Liver (tissue), 9 donors: ENCODE measurements around the gene USP51. TPM values are rescaled to one million over a fixed set of nuclear protein-coding genes. Genes with fewer than 3 reads are reported as not detected.
A peak's percentile ranks its signal among the peaks of the same experiment; 100 is the strongest.

ENCODE experiments used
- DNase-seq: peaks from one replicate; pipeline ENCODE4 v3.0.0-alpha.2; 2017; ENCODE audit warnings: low spot score
- H3K27ac ChIP-seq, 2 donors: one replicate each; pipeline ENCODE4 v1.7.0; 2013; ENCODE audit warnings: inconsistent platforms in 2 of 2, low read length in 2 of 2, control low read depth in 1 of 2, low read depth in 1 of 2, mild to moderate bottlenecking in 1 of 2
- H3K27me3 ChIP-seq, 4 donors: one replicate each; pipeline versions ENCODE4 v1.6.1 to v1.7.0; 2013; ENCODE audit warnings: low read length in 3 of 4, inconsistent platforms in 1 of 4, mild to moderate bottlenecking in 1 of 4, moderate library complexity in 1 of 4; ENCODE audit not compliant: control insufficient read depth in 4 of 4, insufficient read depth in 4 of 4
- H3K36me3 ChIP-seq, 4 donors: one replicate each; pipeline versions ENCODE4 v1.6.1 to v1.7.0; 2013; ENCODE audit warnings: low read length in 3 of 4, mild to moderate bottlenecking in 3 of 4, low read depth in 1 of 4, moderate library complexity in 1 of 4; ENCODE audit not compliant: control insufficient read depth in 4 of 4, insufficient read depth in 3 of 4
- H3K4me1 ChIP-seq, 4 donors: one replicate each; pipeline versions ENCODE4 v1.6.1 to v1.7.0; 2013; ENCODE audit warnings: low read length in 3 of 4, mild to moderate bottlenecking in 3 of 4, moderate library complexity in 1 of 4; ENCODE audit not compliant: control insufficient read depth in 4 of 4, insufficient read depth in 4 of 4
- H3K4me3 ChIP-seq, 3 donors: one replicate each; pipeline versions ENCODE4 v1.6.1 to v1.7.0; 2013; ENCODE audit warnings: low read length in 3 of 3, control low read depth in 1 of 3, low read depth in 1 of 3, mild to moderate bottlenecking in 1 of 3
- H3K9ac ChIP-seq, 2 donors: one replicate each; pipeline ENCODE4 v1.7.0; 2013; ENCODE audit warnings: low read length in 2 of 2, mild to moderate bottlenecking in 2 of 2, moderate library complexity in 2 of 2, control low read depth in 1 of 2, low read depth in 1 of 2
- H3K9me3 ChIP-seq, 4 donors: one replicate each; pipeline versions ENCODE4 v1.6.1 to v1.7.0; 2013; ENCODE audit warnings: low read length in 3 of 4; ENCODE audit not compliant: control insufficient read depth in 4 of 4
- EGR1 ChIP-seq, 2 donors: IDR thresholded peaks; 2 replicates each; pipeline ENCODE4 v1.6.1; 2016 to 2018; ENCODE audit warnings: antibody characterized with exemption in 2 of 2, low read depth in 2 of 2
- FOXA1 ChIP-seq: IDR thresholded peaks from 2 replicates; pipeline ENCODE4 v1.6.1; 2016; ENCODE audit warnings: antibody characterized with exemption
- FOXA2 ChIP-seq: IDR thresholded peaks from 2 replicates; pipeline ENCODE4 v1.6.1; 2016; ENCODE audit warnings: antibody characterized with exemption
- GABPA ChIP-seq, 2 donors: IDR thresholded peaks in 1 of 2; conservative IDR thresholded peaks in 1 of 2; 2 replicates each; pipeline ENCODE4 v1.6.1; 2016; ENCODE audit warnings: antibody characterized with exemption in 2 of 2, mild to moderate bottlenecking in 1 of 2, moderate library complexity in 1 of 2
- HNF4A ChIP-seq, 2 donors: conservative IDR thresholded peaks; 2 replicates each; pipeline ENCODE4 v1.6.1; 2016; ENCODE audit warnings: antibody characterized with exemption in 2 of 2, mild to moderate bottlenecking in 2 of 2
- HNF4G ChIP-seq: IDR thresholded peaks from 2 replicates; pipeline ENCODE4 v1.6.1; 2016; ENCODE audit warnings: antibody characterized with exemption
- JUND ChIP-seq, 2 donors: IDR thresholded peaks; 2 replicates each; pipeline ENCODE4 v1.6.1; 2016; ENCODE audit warnings: antibody characterized with exemption in 2 of 2
- RAD21 ChIP-seq, 2 donors: IDR thresholded peaks; 2 replicates each; pipeline ENCODE4 v1.6.1; 2016; ENCODE audit warnings: antibody characterized with exemption in 2 of 2, mild to moderate bottlenecking in 2 of 2
- RXRA ChIP-seq, 2 donors: IDR thresholded peaks; 2 replicates each; pipeline ENCODE4 v1.6.1; 2017 to 2018; ENCODE audit warnings: antibody characterized with exemption in 2 of 2, mild to moderate bottlenecking in 1 of 2
- SP1 ChIP-seq: IDR thresholded peaks from 2 replicates; pipeline ENCODE4 v1.6.1; 2018; ENCODE audit warnings: antibody characterized with exemption, mild to moderate bottlenecking
- TAF1 ChIP-seq: conservative IDR thresholded peaks from 2 replicates; pipeline ENCODE4 v1.6.1; 2016; ENCODE audit warnings: antibody characterized with exemption, mild to moderate bottlenecking
- YY1 ChIP-seq: IDR thresholded peaks from 2 replicates; pipeline ENCODE4 v1.6.1; 2016; ENCODE audit warnings: antibody characterized with exemption, mild to moderate bottlenecking
- WGBS: extraction: QIAGEN DNeasy Blood & Tissue Kit; methylation state at CpG from one replicate; pipeline ENCODE4 v1.1.7; 2013; 5-methylcytosine and 5-hydroxymethylcytosine counted together
- polyA plus RNA-seq, 2 donors: library from polyadenylated mRNA; stranded (reverse) in 1 of 2; unstranded in 1 of 2; fragments of 200-250 nt in 1 of 2; fragments of >200 nt in 1 of 2; fragmentation: Nextera tagmentation in 1 of 2; extraction: Ambion mirVana in 1 of 2; gene quantifications; one replicate each; pipeline versions ENCODE4 v1.2.1 to v1.2.3, GENCODE V29; 2013 to 2015
- total RNA-seq, 2 donors: library from RNA; depleted of rRNA; stranded (reverse); fragments of >200 nt; gene quantifications; one replicate each; pipeline ENCODE4 v1.2.3, GENCODE V29; 2014
- TF ChIP-seq, protein P1 (sequence below): IDR thresholded peaks from 2 replicates; pipeline ENCODE4 v1.6.1; 2016; ENCODE audit warnings: antibody characterized with exemption
- TF ChIP-seq, protein P2 (sequence below): fragments of 150-350 bp; IDR thresholded peaks from 2 replicates; pipeline ENCODE4 v1.5.1; 2017; ENCODE audit warnings: improper control_type of control experiment, low read depth, low read length; ENCODE audit not compliant: missing input control
- TF ChIP-seq, protein P3 (sequence below): IDR thresholded peaks from 2 replicates; pipeline ENCODE4 v1.6.1; 2016; ENCODE audit warnings: antibody characterized with exemption, mild to moderate bottlenecking
- donor health status: healthy.
- donor health status: healthy.
- donor health status: healthy.
- donor health status: healthy.
- donor health status: healthy.

Gene USP51
- total and polyA plus RNA-seq, 4 donors: 0.19 to 6.7 (median 0.31) TPM

DNA sequence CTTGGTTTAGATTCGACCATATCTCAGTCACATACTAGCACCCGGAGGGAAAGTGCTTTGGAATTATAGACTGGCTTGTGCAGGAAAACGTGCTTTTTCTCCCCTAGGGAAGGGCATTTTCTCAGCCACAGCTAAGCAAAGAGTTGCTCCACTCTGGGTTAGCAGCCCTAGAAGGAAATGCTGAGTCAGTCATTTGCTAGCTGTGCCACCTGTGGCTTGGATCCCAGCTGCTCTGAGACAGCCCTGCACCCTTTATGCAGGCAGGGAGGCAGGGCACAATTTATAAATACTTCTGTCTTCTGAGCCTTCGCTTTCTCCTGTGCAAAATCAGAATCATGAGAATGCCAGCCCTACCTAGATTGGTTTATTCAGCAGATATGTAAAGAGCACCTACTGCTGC is 1.3 kb upstream of the USP51 start:
- Histone ChIP-seq H3K4me3 (no peak overlapping the region), H3K27me3 (no peaks in the 10 kb centered on the region), H3K9me3 (no peaks in the 10 kb centered on the region), H3K9ac (no peak overlapping the region), H3K27ac (no peak overlapping the region), H3K36me3 (no peaks in the 10 kb centered on the region), H3K4me1 (peaks cover 0 to 9% (median 6%) of the 10 kb centered on the region in 4 donors)
- WGBS: 63% methylated on average over 4 of the region's 4 CpGs
- TF ChIP-seq FOXA2 (no peak), SP1 (no peak), TAF1 (no peak), JUND (IDR thresholded peaks at IDR 0.05) (no peak), EGR1 (IDR thresholded peaks at IDR 0.05; ENCODE audit: low read depth in 2 of 2) (no peak)
- TF ChIP-seq, protein P1, sequence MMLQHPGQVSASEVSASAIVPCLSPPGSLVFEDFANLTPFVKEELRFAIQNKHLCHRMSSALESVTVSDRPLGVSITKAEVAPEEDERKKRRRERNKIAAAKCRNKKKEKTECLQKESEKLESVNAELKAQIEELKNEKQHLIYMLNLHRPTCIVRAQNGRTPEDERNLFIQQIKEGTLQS: no peak
- no peak for DNase-seq

DNA sequence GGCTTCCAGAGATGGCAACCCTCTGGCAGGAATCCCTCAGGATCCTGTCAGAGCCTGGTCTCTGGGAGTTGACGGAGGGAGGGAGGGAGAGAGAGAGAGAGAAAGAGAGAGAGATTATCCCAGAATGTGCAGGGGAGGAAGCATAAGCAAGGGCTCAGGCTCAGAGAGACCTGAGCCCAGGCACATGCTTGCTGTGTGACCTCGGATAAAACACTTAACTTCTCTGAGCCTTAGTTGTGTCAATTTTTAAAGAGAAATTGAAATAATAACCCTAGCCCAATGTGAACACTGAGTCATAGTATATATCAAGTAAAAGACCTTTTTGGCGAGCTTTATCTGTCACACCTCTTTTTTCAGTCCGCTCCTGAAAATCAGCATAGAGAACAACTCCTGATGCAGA is 473 bp upstream of the USP51 start:
- Histone ChIP-seq H3K36me3 (no peaks in the 10 kb centered on the region), H3K27me3 (no peaks in the 10 kb centered on the region), H3K9me3 (no peaks in the 10 kb centered on the region), H3K4me1 (peaks cover 0 to 9% (median 6%) of the 10 kb centered on the region in 4 donors), H3K4me3 (no peak overlapping the region), H3K27ac (peak overlapping the region; percentile 86 to 90), H3K9ac (no peak overlapping the region)
- TF ChIP-seq HNF4A (conservative IDR thresholded peaks at IDR 0.05) (no peak), YY1 (no peak), EGR1 (IDR thresholded peaks at IDR 0.05; ENCODE audit: low read depth in 2 of 2) (no peak), FOXA2 (no peak), RAD21 (IDR thresholded peaks at IDR 0.05) (no peak), FOXA1 (no peak), HNF4G (no peak), RXRA (IDR thresholded peaks at IDR 0.05) (no peak), GABPA (IDR thresholded peaks at IDR 0.05 in 1 of 2, conservative IDR thresholded peaks at IDR 0.05 in 1 of 2) (no peak), SP1 (no peak)
- TF ChIP-seq, protein P2, sequence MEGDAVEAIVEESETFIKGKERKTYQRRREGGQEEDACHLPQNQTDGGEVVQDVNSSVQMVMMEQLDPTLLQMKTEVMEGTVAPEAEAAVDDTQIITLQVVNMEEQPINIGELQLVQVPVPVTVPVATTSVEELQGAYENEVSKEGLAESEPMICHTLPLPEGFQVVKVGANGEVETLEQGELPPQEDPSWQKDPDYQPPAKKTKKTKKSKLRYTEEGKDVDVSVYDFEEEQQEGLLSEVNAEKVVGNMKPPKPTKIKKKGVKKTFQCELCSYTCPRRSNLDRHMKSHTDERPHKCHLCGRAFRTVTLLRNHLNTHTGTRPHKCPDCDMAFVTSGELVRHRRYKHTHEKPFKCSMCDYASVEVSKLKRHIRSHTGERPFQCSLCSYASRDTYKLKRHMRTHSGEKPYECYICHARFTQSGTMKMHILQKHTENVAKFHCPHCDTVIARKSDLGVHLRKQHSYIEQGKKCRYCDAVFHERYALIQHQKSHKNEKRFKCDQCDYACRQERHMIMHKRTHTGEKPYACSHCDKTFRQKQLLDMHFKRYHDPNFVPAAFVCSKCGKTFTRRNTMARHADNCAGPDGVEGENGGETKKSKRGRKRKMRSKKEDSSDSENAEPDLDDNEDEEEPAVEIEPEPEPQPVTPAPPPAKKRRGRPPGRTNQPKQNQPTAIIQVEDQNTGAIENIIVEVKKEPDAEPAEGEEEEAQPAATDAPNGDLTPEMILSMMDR: no peak
- TF ChIP-seq, protein P1: no peak
- TF ChIP-seq, protein P3, sequence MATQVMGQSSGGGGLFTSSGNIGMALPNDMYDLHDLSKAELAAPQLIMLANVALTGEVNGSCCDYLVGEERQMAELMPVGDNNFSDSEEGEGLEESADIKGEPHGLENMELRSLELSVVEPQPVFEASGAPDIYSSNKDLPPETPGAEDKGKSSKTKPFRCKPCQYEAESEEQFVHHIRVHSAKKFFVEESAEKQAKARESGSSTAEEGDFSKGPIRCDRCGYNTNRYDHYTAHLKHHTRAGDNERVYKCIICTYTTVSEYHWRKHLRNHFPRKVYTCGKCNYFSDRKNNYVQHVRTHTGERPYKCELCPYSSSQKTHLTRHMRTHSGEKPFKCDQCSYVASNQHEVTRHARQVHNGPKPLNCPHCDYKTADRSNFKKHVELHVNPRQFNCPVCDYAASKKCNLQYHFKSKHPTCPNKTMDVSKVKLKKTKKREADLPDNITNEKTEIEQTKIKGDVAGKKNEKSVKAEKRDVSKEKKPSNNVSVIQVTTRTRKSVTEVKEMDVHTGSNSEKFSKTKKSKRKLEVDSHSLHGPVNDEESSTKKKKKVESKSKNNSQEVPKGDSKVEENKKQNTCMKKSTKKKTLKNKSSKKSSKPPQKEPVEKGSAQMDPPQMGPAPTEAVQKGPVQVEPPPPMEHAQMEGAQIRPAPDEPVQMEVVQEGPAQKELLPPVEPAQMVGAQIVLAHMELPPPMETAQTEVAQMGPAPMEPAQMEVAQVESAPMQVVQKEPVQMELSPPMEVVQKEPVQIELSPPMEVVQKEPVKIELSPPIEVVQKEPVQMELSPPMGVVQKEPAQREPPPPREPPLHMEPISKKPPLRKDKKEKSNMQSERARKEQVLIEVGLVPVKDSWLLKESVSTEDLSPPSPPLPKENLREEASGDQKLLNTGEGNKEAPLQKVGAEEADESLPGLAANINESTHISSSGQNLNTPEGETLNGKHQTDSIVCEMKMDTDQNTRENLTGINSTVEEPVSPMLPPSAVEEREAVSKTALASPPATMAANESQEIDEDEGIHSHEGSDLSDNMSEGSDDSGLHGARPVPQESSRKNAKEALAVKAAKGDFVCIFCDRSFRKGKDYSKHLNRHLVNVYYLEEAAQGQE: no peak
- DNase-seq: no peak
- WGBS: 64% methylated on average over 4 of the region's 4 CpGs
